ENCODE data around the gene GDI2. TPM values are rescaled to one million over a fixed set of nuclear protein-coding genes. Genes with fewer than 3 reads are reported as not detected.

GDI2 gene
- total and polyA plus RNA-seq, 10 donors = 100 to 272 (median 198) TPM

- H3K27ac ChIP-seq = no peak overlapping the region
- peaks cover 0 to 7% (median 0%) of the 10 kb centered on the region in 6 donors for H3K4me1 ChIP-seq
- no peak overlapping the region for H3K4me3 ChIP-seq
- intact Hi-C loops (cut with DNase I; ENCODE audit: low total_unique reads) = no loop called here
- no peaks in the 10 kb centered on the region for H3K27me3 ChIP-seq (replicated peaks in 1 of 7)
- no peak for DNase-seq
- no peak for TF ChIP-seq CTCF (IDR thresholded peaks at IDR 0.05 in 8 of 11, conservative IDR thresholded peaks at IDR 0.05 in 3 of 11)
- no peak for TF ChIP-seq POLR2A (IDR thresholded peaks at IDR 0.05)
- TF ChIP-seq POLR2AphosphoS5 (IDR thresholded peaks at IDR 0.05) = no peak
- H3K36me3 ChIP-seq = peaks cover 0 to 98% (median 42%) of the 10 kb centered on the region in 6 donors
- no peaks in the 10 kb centered on the region for H3K9me3 ChIP-seq
- WGBS, 5 donors = 54 to 80% (median 76%) methylated on average over 3 of the region's 3 CpGs
Measured at GRCh38 chr10:5731559-5731958, 81.7 kb downstream of the GDI2 start.

GRCh38 chr10:5730766-5731165, 82.5 kb downstream of the GDI2 start:
- Histone ChIP-seq H3K9me3 (no peaks in the 10 kb centered on the region), H3K4me1 (peaks cover 0 to 7% (median 0%) of the 10 kb centered on the region in 6 donors), H3K27ac (no peak overlapping the region), H3K4me3 (no peak overlapping the region), H3K27me3 (replicated peaks in 1 of 7) (no peaks in the 10 kb centered on the region), H3K36me3 (peaks cover 0 to 98% (median 42%) of the 10 kb centered on the region in 6 donors)
- no peak for DNase-seq
- WGBS, 5 donors = 80 to 91% (median 86%) methylated on average over 4 of the region's 4 CpGs
- intact Hi-C loops (cut with DNase I; ENCODE audit: low total_unique reads) = no loop called here
- TF ChIP-seq POLR2AphosphoS5 (IDR thresholded peaks at IDR 0.05) = no peak
- no peak for TF ChIP-seq CTCF (IDR thresholded peaks at IDR 0.05 in 8 of 11, conservative IDR thresholded peaks at IDR 0.05 in 3 of 11)
- no peak for TF ChIP-seq POLR2A (IDR thresholded peaks at IDR 0.05)

- H3K36me3 ChIP-seq = peaks cover 0 to 86% (median 40%) of the 10 kb centered on the region in 6 donors
- no peaks in the 10 kb centered on the region for H3K27me3 ChIP-seq (replicated peaks in 1 of 7)
- H3K4me3 ChIP-seq = no peak overlapping the region
- H3K4me1 ChIP-seq = peaks cover 0 to 4% (median 0%) of the 10 kb centered on the region in 6 donors
- 80 to 90% (median 86%) methylated on average over 2 of the region's 2 CpGs for WGBS, 5 donors
- H3K27ac ChIP-seq = no peak overlapping the region
- TF ChIP-seq POLR2AphosphoS5 (IDR thresholded peaks at IDR 0.05) (no peak), POLR2A (IDR thresholded peaks at IDR 0.05) (no peak), CTCF (IDR thresholded peaks at IDR 0.05 in 8 of 11, conservative IDR thresholded peaks at IDR 0.05 in 3 of 11) (no peak)
- H3K9me3 ChIP-seq = no peaks in the 10 kb centered on the region
- intact Hi-C loops (cut with DNase I; ENCODE audit: low total_unique reads) = no loop called here
- DNase-seq = no peak
Measured at GRCh38 chr10:5723692-5724091, 89.5 kb downstream of the GDI2 start.

- WGBS, 5 donors = 94 to 98% (median 96%) methylated on average over 7 of the region's 7 CpGs
- no peak for TF ChIP-seq CTCF (IDR thresholded peaks at IDR 0.05 in 8 of 11, conservative IDR thresholded peaks at IDR 0.05 in 3 of 11)
- no peak for TF ChIP-seq POLR2A (IDR thresholded peaks at IDR 0.05)
- TF ChIP-seq POLR2AphosphoS5 (IDR thresholded peaks at IDR 0.05) = no peak
- Histone ChIP-seq H3K27me3 (replicated peaks in 1 of 7) (no peaks in the 10 kb centered on the region), H3K36me3 (peaks cover 0 to 51% (median 27%) of the 10 kb centered on the region in 6 donors), H3K4me3 (no peak overlapping the region), H3K9me3 (no peaks in the 10 kb centered on the region), H3K4me1 (peaks cover 0 to 4% (median 0%) of the 10 kb centered on the region in 6 donors), H3K27ac (no peak overlapping the region)
- no peak for DNase-seq
- intact Hi-C loops (cut with DNase I; ENCODE audit: low total_unique reads) = no loop called here
Measured at GRCh38 chr10:5720182-5720581, 93.1 kb downstream of the GDI2 start.

Data from spleen (tissue), 11 donors.